PC-3 (cell line): ENCODE data around the gene ZNF407. TPM values are rescaled to one million over a fixed set of nuclear protein-coding genes. Genes with fewer than 3 reads are reported as not detected.

Source experiments
- ATAC-seq: fragments of 200-7000 bp; cut with Tn5 transposase; 2 replicates; pipeline ENCODE4 v1.9.1; 2020; ENCODE audit warnings: mild to moderate bottlenecking, moderate library complexity
- BruUV-seq: library from RNA; stranded (reverse); fragments of 400-500 nt; replicated peaks from 2 replicates; lab custom pipeline; 2021; lab: Mats Ljungman, UMichigan
- CTCF ChIA-PET: fragments of 300-600 bp; sonication (Branson Sonifier 250); formaldehyde crosslinking; loops from one replicate; lab custom pipeline; 2022; ENCODE audit warnings: antibody characterized with exemption; lab: Charles Lee
- POLR2A ChIA-PET: fragments of 300-600 bp; sonication (Branson Sonifier 250); formaldehyde crosslinking; loops from one replicate; lab custom pipeline; 2022; ENCODE audit warnings: antibody characterized with exemption; ENCODE audit not compliant: unreplicated experiment; lab: Charles Lee
- DNase-seq: peaks from one replicate; pipeline ENCODE4 v3.0.0-alpha.2; 2015
- H2AFZ ChIP-seq: fragments of 300-600 bp; sonication (generic); 2 replicates; pipeline ENCODE4 v1.6.0; 2016; ENCODE audit warnings: antibody characterized with exemption, low read length
- H3F3A ChIP-seq: fragments of 300-600 bp; sonication (generic); one replicate; pipeline ENCODE4 v1.6.0; 2017; ENCODE audit warnings: antibody characterized with exemption, low read length, control low read depth, mild to moderate bottlenecking; ENCODE audit not compliant: unreplicated experiment
- H3K27ac ChIP-seq: fragments of 300-600 bp; sonication (generic); 2 replicates; pipeline ENCODE4 v1.5.1; 2016; ENCODE audit warnings: mild to moderate bottlenecking, low read length
- H3K27me3 ChIP-seq: fragments of 300-600 bp; sonication (generic); 2 replicates; pipeline ENCODE4 v1.6.1; 2016; ENCODE audit warnings: low read length, mixed read lengths
- H3K36me3 ChIP-seq: fragments of 300-600 bp; sonication (generic); 2 replicates; pipeline ENCODE4 v1.6.1; 2016; ENCODE audit warnings: low read depth, mixed run types, low read length, mixed read lengths
- H3K4me1 ChIP-seq: fragments of 300-600 bp; sonication (generic); 2 replicates; pipeline ENCODE4 v1.5.1; 2016; ENCODE audit warnings: low read length; ENCODE audit not compliant: insufficient read depth
- H3K4me2 ChIP-seq: fragments of 300-600 bp; sonication (generic); 2 replicates; pipeline ENCODE4 v1.6.0; 2016; ENCODE audit warnings: low read length
- H3K4me3 ChIP-seq: fragments of 300-600 bp; sonication (generic); 2 replicates; pipeline ENCODE4 v1.5.1; 2016; ENCODE audit warnings: mild to moderate bottlenecking, low read length, mixed read lengths
- H3K79me2 ChIP-seq: fragments of 300-600 bp; sonication (generic); 2 replicates; pipeline ENCODE4 v1.6.1; 2017; ENCODE audit warnings: low read length, mixed read lengths
- H3K9ac ChIP-seq: fragments of 300-600 bp; sonication (generic); 2 replicates; pipeline ENCODE4 v1.6.0; 2016; ENCODE audit warnings: mild to moderate bottlenecking, low read length
- H3K9me2 ChIP-seq: fragments of 300-600 bp; sonication (generic); replicated peaks from 2 replicates; pipeline ENCODE4 v1.6.1; 2016; ENCODE audit warnings: mixed run types, low read length, mixed read lengths
- H3K9me3 ChIP-seq: fragments of 300-600 bp; sonication (generic); 2 replicates; pipeline ENCODE4 v1.6.1; 2016; ENCODE audit warnings: low read length, mixed read lengths
- H4K20me1 ChIP-seq: fragments of 300-600 bp; sonication (generic); 2 replicates; pipeline ENCODE4 v1.6.1; 2016; ENCODE audit warnings: low read length, mixed read lengths
- CTCF ChIP-seq: fragments of 300-600 bp; sonication (generic); conservative IDR thresholded peaks from 2 replicates; pipeline ENCODE4 v1.5.1; 2017; ENCODE audit warnings: antibody characterized with exemption, low read depth, mild to moderate bottlenecking, low read length
- EZH2 ChIP-seq: fragments of 300-600 bp; sonication (generic); IDR thresholded peaks from one replicate; pipeline ENCODE4 v1.6.1; 2017; ENCODE audit warnings: antibody characterized with exemption, mild to moderate bottlenecking, low read length; ENCODE audit not compliant: unreplicated experiment
- EZH2phosphoT487 ChIP-seq: fragments of 300-600 bp; sonication (generic); IDR thresholded peaks from 2 replicates; pipeline ENCODE4 v1.6.1; 2018; ENCODE audit warnings: mild to moderate bottlenecking, antibody characterized with exemption, low read length, borderline replicate concordance
- intact Hi-C: fragments of 100-400 bp; cut with micrococcal nuclease; formaldehyde crosslinking; loops from 2 replicates; pipeline ENCODE4 v1.9.0; 2023
- total RNA-seq: library from RNA; depleted of rRNA; stranded (reverse); fragments of >200 nt; gene quantifications from 2 replicates; pipeline ENCODE4 v1.2.3, GENCODE V29; 2014

Gene ZNF407
- total RNA-seq, 1 experiment from 2014 or later: 9.3 TPM

- Histone ChIP-seq H3F3A (no peaks in the 10 kb centered on the region), H3K9me3 (no peaks in the 10 kb centered on the region), H3K4me1 (peaks cover 30% of the 10 kb centered on the region), H3K36me3 (no peaks in the 10 kb centered on the region), H4K20me1 (no peaks in the 10 kb centered on the region), H3K4me3 (no peak overlapping the region), H3K9ac (no peak overlapping the region), H2AFZ (no peak overlapping the region), H3K27me3 (no peaks in the 10 kb centered on the region), H3K79me2 (no peaks in the 10 kb centered on the region), H3K27ac (no peak overlapping the region), H3K4me2 (no peak overlapping the region), H3K9me2 (no peaks in the 10 kb centered on the region)
- intact Hi-C loops: no loop called here
- no TSS peak for BruUV-seq
- ATAC-seq: 0 out of 2 replicates have a peak, but pooled peaks have one; percentile 19
- POLR2A ChIA-PET: no interaction called here
- CTCF ChIA-PET: interaction anchor here (0.5 kb wide), 1 partner anchor 14 kb away, joined by 5 read pairs; no protein-coding TSS in a partner anchor
- peak; percentile 67 for DNase-seq
- no peak for TF ChIP-seq CTCF
- no peak for TF ChIP-seq EZH2
- no peak for TF ChIP-seq EZH2phosphoT487
Measured at GRCh38 chr18:74831571-74832250, 234.0 kb downstream of the ZNF407 start.

GRCh38 chr18:74832381-74832780 is 234.7 kb downstream of the ZNF407 start:
- no peak overlapping the region for H2AFZ ChIP-seq
- ATAC-seq: no peak
- no peaks in the 10 kb centered on the region for H3K9me2 ChIP-seq
- BruUV-seq: no TSS peak
- H3K36me3 ChIP-seq: no peaks in the 10 kb centered on the region
- TF ChIP-seq EZH2 (no peak), EZH2phosphoT487 (no peak), CTCF (no peak)
- H3K9me3 ChIP-seq: no peaks in the 10 kb centered on the region
- H3K27me3 ChIP-seq: no peaks in the 10 kb centered on the region
- no peak overlapping the region for H3K27ac ChIP-seq
- no peak overlapping the region for H3K9ac ChIP-seq
- H3F3A ChIP-seq: no peaks in the 10 kb centered on the region
- POLR2A ChIA-PET: no interaction called here
- no peak overlapping the region for H3K4me2 ChIP-seq
- intact Hi-C loops: no loop called here
- H3K4me3 ChIP-seq: no peak overlapping the region
- DNase-seq: no peak
- CTCF ChIA-PET: no interaction called here
- H3K4me1 ChIP-seq: peaks cover 34% of the 10 kb centered on the region
- no peaks in the 10 kb centered on the region for H3K79me2 ChIP-seq
- H4K20me1 ChIP-seq: no peaks in the 10 kb centered on the region

- TF ChIP-seq EZH2 (no peak), EZH2phosphoT487 (no peak), CTCF (no peak)
- Histone ChIP-seq H3K4me1 (peaks cover 34% of the 10 kb centered on the region), H3K27ac (no peak overlapping the region), H3K9me3 (no peaks in the 10 kb centered on the region), H3F3A (no peaks in the 10 kb centered on the region), H3K79me2 (no peaks in the 10 kb centered on the region), H3K27me3 (no peaks in the 10 kb centered on the region), H3K4me2 (no peak overlapping the region), H3K36me3 (no peaks in the 10 kb centered on the region), H3K9me2 (no peaks in the 10 kb centered on the region), H3K9ac (no peak overlapping the region), H2AFZ (no peak overlapping the region), H3K4me3 (no peak overlapping the region), H4K20me1 (no peaks in the 10 kb centered on the region)
- CTCF ChIA-PET: no interaction called here
- POLR2A ChIA-PET: no interaction called here
- no TSS peak for BruUV-seq
- ATAC-seq (no peak), DNase-seq (no peak)
- intact Hi-C loops: no loop called here
Measured at GRCh38 chr18:74832999-74833398, 235.3 kb downstream of the ZNF407 start.
